Breast epithelium (tissue), 4 donors: Measurements from ENCODE around the gene OAS1. TPM values are rescaled to one million over a fixed set of nuclear protein-coding genes. Genes with fewer than 3 reads are reported as not detected.
A peak's percentile ranks its signal among the peaks of the same experiment; 100 is the strongest.

ENCODE experiments used
- DNase-seq, 2 donors: peaks; one replicate each; pipeline ENCODE4 v3.0.0-alpha.2; 2019; ENCODE audit warnings: low spot score in 2 of 2
- H3K27ac ChIP-seq, 2 donors: fragments of 200-600 bp; sonication (generic) in 1 of 2; one replicate each; pipeline ENCODE4 v1.5.1; 2016 to 2019; ENCODE audit warnings: mild to moderate bottlenecking in 1 of 2
- H3K27me3 ChIP-seq, 2 donors: fragments of 200-600 bp; sonication (generic) in 1 of 2; one replicate each; pipeline versions ENCODE4 v1.5.1 to v1.6.0; 2017 to 2019; ENCODE audit warnings: control low read depth in 1 of 2, mild to moderate bottlenecking in 1 of 2
- H3K36me3 ChIP-seq: fragments of 200-600 bp; one replicate; pipeline ENCODE4 v1.5.1; 2019
- H3K4me1 ChIP-seq, 2 donors: fragments of 200-600 bp; sonication (generic); one replicate each; pipeline ENCODE4 v1.5.1; 2016 to 2019; ENCODE audit warnings: control low read depth in 1 of 2
- H3K4me3 ChIP-seq, 3 donors: fragments of 200-600 bp; sonication (generic); 1 replicate in 2 of 3; 2 replicates in 1 of 3; pipeline ENCODE4 v1.5.1; 2016 to 2019; ENCODE audit warnings: mild to moderate bottlenecking in 3 of 3, moderate library complexity in 2 of 3
- H3K9me3 ChIP-seq, 2 donors: fragments of 200-600 bp; sonication (generic) in 1 of 2; one replicate each; pipeline ENCODE4 v1.5.1; 2016 to 2019; ENCODE audit warnings: control low read depth in 1 of 2
- CTCF ChIP-seq, 3 donors: fragments of 450-650 bp; IDR thresholded peaks; one replicate each; pipeline ENCODE4 v1.5.1; 2016 to 2017; ENCODE audit warnings: antibody characterized with exemption in 3 of 3, mild to moderate bottlenecking in 3 of 3, moderate library complexity in 3 of 3
- POLR2A ChIP-seq: fragments of 450-650 bp; IDR thresholded peaks from one replicate; pipeline ENCODE4 v1.6.1; 2016; ENCODE audit warnings: antibody characterized with exemption, mild to moderate bottlenecking, moderate library complexity
- POLR2AphosphoS5 ChIP-seq, 3 donors: sonication (generic); formaldehyde crosslinking; IDR thresholded peaks; one replicate each; pipeline ENCODE4 v1.6.1; 2017; ENCODE audit warnings: antibody characterized with exemption in 3 of 3
- intact Hi-C: fragments of 100-400 bp; cut with DNase I; formaldehyde crosslinking; loops from one replicate; pipeline ENCODE4 v1.15.1; 2023; ENCODE audit warnings: low total_unique reads
- total RNA-seq, 3 donors: library from RNA; depleted of rRNA; stranded (reverse); fragments of >200 nt; gene quantifications; one replicate each; pipeline ENCODE4 v1.1.0, GENCODE V29; 2016

The OAS1 gene
- total RNA-seq, 3 donors from 2014 or later = 21.4 to 39.4 (median 23.3) TPM

GRCh38 chr12:112933129-112933505, 26.4 kb downstream of the OAS1 start:
- intact Hi-C loops = no loop called here
- H3K4me3 ChIP-seq = no peak overlapping the region
- no peak for DNase-seq
- no peaks in the 10 kb centered on the region for H3K27me3 ChIP-seq
- H3K9me3 ChIP-seq = no peaks in the 10 kb centered on the region
- H3K4me1 ChIP-seq = no peaks in the 10 kb centered on the region
- TF ChIP-seq POLR2A (no peak), CTCF (IDR thresholded peaks at IDR 0.05) (no peak), POLR2AphosphoS5 (IDR thresholded peaks at IDR 0.05) (no peak)
- no peak overlapping the region for H3K27ac ChIP-seq
- no peaks in the 10 kb centered on the region for H3K36me3 ChIP-seq

- Histone ChIP-seq H3K27ac (peak overlapping the region in 1 of 2 donors; percentile 25), H3K36me3 (no peaks in the 10 kb centered on the region), H3K4me1 (peaks cover 0 to 8% of the 10 kb centered on the region in 2 donors), H3K27me3 (no peaks in the 10 kb centered on the region), H3K4me3 (no peak overlapping the region), H3K9me3 (no peaks in the 10 kb centered on the region)
- intact Hi-C loops = no loop called here
- no peak for DNase-seq
- TF ChIP-seq POLR2AphosphoS5 (IDR thresholded peaks at IDR 0.05) = no peak
- TF ChIP-seq POLR2A = no peak
- TF ChIP-seq CTCF (IDR thresholded peaks at IDR 0.05) = no peak
Observed at GRCh38 chr12:112936264-112936663, 29.5 kb downstream of the OAS1 start.

- Histone ChIP-seq H3K27me3 (no peaks in the 10 kb centered on the region), H3K4me3 (no peak overlapping the region), H3K9me3 (no peaks in the 10 kb centered on the region), H3K27ac (peak overlapping the region; percentile 34 to 77), H3K4me1 (peaks cover 0 to 8% of the 10 kb centered on the region in 2 donors), H3K36me3 (no peaks in the 10 kb centered on the region)
- TF ChIP-seq POLR2AphosphoS5 (IDR thresholded peaks at IDR 0.05) (no peak), POLR2A (no peak), CTCF (IDR thresholded peaks at IDR 0.05) (no peak)
- intact Hi-C loops = no loop called here
- DNase-seq = no peak
Observed at GRCh38 chr12:112936927-112937326, 30.2 kb downstream of the OAS1 start.

- Histone ChIP-seq H3K4me1 (peaks cover 0 to 8% of the 10 kb centered on the region in 2 donors), H3K4me3 (peak within 1 kb of the TSS; percentile 64 to 89 (median 73)), H3K27ac (peak within 1 kb of the TSS; percentile 77), H3K27me3 (no peaks in the 10 kb centered on the region), H3K36me3 (no peaks in the 10 kb centered on the region), H3K9me3 (no peaks in the 10 kb centered on the region)
- peak; percentile 83 to 88 for DNase-seq
- peak; percentile 20 to 59 (median 59) for TF ChIP-seq POLR2AphosphoS5 (IDR thresholded peaks at IDR 0.05)
- no peak for TF ChIP-seq CTCF (IDR thresholded peaks at IDR 0.05)
- TF ChIP-seq POLR2A = no peak
- intact Hi-C loops = no loop called here
Observed at GRCh38 chr12:112937741-112938719, 31.3 kb downstream of the OAS1 start, which contains the start of gene OAS3. Gene OAS3, plus strand, starts transcription at chr12:112938474. Its CDS starts 57 bp downstream, at chr12:112938531.

GRCh38 chr12:112938751-112939150, 32.0 kb downstream of the OAS1 start:
- H3K9me3 ChIP-seq = no peaks in the 10 kb centered on the region
- H3K4me1 ChIP-seq = peaks cover 0 to 8% of the 10 kb centered on the region in 2 donors
- no peaks in the 10 kb centered on the region for H3K36me3 ChIP-seq
- no peak for TF ChIP-seq CTCF (IDR thresholded peaks at IDR 0.05)
- no peak for TF ChIP-seq POLR2AphosphoS5 (IDR thresholded peaks at IDR 0.05)
- no peak for TF ChIP-seq POLR2A
- intact Hi-C loops = no loop called here
- H3K27me3 ChIP-seq = no peaks in the 10 kb centered on the region
- H3K27ac ChIP-seq = peak overlapping the region; percentile 77
- peak overlapping the region; percentile 64 to 89 (median 73) for H3K4me3 ChIP-seq
- no peak for DNase-seq
